Stimulated activated CD4-positive, alpha-beta T cell treated with anti-CD3 and anti-CD28 coated beads, Interleukin-12 subunit alpha, Interleukin-12 subunit beta, amount 100 ng/mL, for 48 hours (primary cell): ENCODE measurements around the gene UBE2V1.
A peak's percentile ranks its signal among the peaks of the same experiment; 100 is the strongest.
"Not testable (repeated sequence)": the region's sequence is repeated elsewhere in the genome, so short reads cannot be mapped to it uniquely, and the experiment has no call there.

Source experiments
- DNase-seq, 3 donors: peaks; one replicate each; pipeline ENCODE4 v3.0.0-alpha.2; 2020; ENCODE audit warnings: low read depth in 2 of 3, low spot score in 1 of 3

The UBE2V1 gene

DNA sequence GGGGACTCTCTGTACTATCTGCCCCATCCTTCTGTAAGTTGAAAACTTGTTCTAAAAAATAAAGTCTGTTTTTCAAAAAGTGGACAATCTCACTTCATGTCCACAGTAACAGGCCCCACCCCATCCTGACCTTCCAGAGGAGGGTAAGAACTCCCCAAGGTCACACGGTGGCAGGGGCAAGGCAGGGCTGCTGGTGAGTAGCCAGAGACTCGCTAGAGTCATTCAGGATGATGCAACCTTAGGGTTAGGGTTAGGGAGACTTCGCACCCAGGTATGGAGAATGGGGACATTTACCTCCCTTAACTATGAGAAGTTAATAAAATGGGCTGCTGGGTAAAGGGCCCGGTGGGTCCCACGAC lies 25.1 kb upstream of the UBE2V1 start:
- no peak for DNase-seq

DNA sequence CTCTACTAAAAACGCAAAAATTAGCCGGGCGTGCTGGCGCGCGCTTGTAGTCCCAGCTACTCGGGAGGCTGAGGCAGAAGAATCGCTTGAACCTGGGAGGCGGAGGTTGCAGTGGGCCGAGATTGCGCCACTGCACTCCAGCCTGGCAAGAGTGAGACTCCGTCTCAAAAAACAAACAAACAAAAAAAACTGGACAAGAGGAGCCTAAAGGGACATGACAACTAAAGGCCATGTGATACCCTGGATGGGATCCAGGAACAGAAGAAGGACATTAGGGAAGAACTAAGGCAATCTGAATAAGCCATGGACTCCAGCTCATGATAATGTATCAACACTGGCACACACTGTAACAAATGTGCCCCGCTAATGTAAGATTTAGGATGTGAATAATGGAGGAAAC lies 24.8 kb upstream of the UBE2V1 start:
- DNase-seq = not testable (repeated sequence)

DNA sequence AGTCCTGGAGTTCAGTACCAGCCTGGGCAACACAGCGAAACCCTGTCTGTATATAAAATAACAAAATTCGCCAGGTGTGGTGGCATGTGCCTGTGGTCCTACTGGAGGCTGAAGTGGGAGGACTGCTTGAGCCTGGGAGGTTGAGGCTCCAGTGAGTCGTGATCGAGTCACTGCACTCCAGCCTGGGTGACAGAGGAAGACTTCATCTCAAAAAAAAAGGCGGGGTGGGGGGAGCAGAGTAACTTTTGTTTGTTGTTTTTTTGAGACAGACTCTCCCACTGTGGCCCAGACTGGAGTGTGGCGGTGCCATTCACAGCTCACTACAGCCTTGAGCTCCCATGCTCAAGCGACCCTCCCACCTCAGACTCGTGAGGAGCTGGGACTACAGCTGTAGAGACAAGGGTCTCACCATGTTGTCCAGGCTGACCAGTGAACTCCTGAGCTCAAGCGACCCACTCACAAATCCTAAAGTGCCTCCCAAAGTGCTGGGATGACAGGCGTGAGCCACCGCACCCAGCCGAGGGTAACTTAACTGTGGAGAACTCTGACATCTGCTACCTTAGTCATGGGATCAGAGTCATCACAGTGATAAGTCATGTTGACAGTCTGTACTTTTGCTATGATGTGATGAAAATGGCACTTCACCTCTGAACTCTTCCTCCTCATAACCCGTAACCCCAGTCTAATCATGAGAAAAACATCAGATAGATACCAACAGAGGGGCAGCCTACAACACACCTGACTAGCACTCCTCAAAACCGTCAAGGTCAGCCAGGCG lies 24.1 kb upstream of the UBE2V1 start:
- DNase-seq = no peak

DNA sequence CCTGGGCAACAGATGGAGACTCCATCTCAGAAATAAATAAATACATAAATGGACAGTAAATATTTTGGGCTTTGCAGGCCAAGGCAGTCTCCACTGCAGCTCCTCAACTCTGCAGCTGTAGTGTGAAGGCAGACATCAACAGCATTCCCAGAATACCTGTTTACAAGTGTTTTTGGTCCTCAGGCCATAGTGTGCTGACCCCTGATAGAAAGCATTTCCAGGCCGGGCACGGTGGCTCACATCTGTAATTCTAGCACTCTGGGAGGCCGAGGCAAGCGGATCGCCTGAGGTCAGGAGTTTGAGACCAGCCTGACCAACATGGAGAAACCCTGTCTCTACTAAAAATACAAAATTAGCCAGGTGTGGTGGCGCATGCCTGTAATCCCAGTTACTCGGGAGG lies 22.2 kb upstream of the UBE2V1 start:
- not testable (repeated sequence) for DNase-seq

DNA sequence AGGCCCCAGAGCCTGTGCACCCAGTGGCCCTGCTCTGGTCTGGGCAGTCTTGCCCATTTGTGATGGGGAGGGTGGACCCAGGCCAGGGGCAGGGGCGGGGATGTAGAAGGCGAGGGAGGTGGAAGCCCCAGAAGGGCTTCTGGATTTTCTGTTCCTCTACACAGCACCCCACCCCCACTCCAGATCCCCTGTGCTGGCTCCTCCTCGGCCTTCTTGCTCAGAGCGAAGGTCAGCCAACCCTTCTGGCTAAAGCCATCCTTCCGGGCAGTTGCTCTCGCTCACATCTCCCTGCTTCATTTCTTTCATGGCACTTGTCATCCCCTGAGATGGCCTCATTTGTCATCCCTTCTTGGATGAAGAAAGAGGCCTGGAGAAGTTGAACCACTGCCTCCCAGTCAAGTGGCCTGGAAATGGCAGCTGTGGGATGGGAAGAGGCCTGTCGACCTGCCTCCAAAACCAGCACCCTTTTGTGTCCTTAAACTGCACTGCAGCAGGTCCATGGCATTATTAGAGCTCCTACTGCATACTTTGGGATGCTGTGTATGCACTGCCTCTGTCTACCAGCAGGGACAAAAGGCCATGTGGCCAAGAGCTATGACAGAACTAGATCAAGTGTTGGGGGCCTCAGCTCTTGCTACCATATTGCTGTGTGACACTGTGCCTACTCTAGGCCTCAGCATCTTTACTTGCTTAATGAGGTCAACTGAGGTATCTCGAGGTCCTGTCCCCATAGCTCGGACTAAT lies 20.7 kb upstream of the UBE2V1 start:
- DNase-seq = no peak

DNA sequence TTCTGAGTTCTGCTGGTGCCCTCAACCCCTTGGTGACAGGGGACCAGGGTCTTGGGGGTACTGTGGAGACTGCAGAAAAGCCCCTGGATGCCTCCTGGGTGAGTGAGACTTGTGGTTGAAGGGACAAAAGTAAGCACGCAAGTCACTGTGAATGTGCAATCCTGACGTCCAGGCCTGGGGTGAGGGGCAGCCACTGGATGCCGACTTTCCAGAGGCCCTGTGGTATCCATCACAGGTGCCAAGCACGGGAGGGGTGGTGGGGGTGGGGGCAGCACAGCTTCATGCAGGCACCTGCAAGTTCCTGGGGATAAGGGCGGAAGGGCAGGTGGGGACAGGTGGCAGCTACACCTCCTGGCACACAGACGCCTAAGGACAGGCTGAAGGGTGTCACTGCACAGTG lies 20.1 kb upstream of the UBE2V1 start:
- no peak for DNase-seq

DNA sequence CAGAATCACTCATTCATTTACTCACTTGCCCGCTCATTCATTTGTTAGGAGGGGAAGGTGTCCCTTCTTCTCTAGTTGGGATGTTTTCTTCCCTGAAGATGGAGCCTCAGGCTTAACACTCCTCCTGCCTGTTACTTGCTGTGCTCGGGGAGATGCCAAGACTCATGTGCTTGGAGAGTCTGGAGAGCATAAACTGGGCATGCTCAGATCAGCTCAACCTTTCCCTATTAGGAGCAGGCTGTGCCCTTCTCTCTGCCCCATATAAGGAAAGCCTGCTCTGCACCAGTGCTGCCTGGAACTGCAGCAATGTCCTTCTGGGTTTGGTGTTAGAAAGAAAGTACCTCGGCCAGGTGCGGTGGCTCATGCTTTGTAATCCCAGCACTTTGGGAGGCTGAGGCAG lies 18.0 kb upstream of the UBE2V1 start:
- no peak for DNase-seq

DNA sequence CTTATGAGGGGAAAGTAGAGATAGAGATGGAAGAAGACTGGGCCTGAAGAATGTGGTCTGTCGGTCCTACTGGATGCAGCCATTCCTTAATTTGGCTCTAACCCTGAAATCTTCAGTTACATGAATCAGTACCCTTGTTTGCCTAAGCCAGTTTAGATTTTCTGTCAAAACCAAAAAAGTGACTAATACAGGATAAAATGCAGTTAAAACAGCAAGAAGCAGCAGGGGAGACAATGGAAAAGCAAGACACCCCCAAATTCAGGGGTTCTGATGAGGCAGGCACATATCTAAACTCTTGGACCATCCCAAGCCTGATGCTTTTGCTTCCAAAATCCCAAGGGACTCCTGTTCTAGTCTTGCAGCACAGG lies 17.4 kb upstream of the UBE2V1 start:
- no peak for DNase-seq

DNA sequence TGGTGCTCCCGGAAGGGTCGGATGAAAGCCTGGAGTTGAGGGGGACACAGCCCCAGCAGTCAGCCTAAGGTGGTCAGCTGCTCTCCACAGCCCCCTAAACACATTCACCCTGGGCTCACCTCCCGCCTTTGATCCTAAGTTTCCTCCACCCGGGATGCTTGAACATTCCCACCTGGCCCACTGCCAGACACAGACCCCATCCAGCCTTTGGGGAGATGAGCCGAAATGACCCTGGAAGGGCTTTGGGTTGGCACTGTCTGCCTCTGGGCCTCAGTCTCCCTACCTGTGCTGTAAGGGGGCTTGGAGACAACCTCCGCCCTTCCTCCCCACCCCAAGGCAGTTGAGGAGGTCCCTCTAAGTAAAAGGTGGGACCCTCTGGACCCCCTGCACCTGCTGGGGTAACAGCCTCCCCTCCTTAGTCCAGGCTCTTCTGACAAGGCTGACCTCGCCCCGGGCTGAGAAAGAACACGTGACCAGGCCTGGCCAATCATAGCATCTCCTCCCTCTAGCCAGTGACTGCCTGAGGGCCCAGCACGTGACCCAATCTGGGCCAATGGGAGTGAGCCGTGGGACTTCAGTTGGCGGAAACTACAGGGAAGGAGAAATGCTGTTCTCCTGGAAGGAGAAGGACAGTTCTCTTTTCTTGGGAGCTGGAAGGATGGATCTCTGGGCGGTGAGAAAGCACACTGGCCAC lies 16.9 kb upstream of the UBE2V1 start:
- no peak for DNase-seq

DNA sequence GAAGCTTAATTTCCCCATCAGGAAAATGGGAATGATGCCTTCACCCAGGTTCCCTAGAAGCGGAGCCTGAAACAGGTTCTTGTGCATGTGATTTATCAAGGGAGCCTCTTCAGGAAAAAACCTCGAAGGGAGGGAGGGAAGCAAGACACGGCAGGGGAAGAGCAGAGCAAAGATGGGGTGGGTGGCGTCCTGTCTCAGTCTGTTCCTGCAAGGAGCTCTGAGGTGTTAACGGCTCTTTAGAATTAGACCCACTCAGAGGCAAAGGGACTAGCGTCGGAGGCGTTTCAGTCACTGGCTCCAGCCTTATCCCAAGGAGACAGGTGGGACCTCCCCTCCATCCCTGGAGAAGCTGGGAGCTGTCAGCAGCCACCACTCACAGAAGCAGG lies 15.6 kb upstream of the UBE2V1 start:
- no peak for DNase-seq

DNA sequence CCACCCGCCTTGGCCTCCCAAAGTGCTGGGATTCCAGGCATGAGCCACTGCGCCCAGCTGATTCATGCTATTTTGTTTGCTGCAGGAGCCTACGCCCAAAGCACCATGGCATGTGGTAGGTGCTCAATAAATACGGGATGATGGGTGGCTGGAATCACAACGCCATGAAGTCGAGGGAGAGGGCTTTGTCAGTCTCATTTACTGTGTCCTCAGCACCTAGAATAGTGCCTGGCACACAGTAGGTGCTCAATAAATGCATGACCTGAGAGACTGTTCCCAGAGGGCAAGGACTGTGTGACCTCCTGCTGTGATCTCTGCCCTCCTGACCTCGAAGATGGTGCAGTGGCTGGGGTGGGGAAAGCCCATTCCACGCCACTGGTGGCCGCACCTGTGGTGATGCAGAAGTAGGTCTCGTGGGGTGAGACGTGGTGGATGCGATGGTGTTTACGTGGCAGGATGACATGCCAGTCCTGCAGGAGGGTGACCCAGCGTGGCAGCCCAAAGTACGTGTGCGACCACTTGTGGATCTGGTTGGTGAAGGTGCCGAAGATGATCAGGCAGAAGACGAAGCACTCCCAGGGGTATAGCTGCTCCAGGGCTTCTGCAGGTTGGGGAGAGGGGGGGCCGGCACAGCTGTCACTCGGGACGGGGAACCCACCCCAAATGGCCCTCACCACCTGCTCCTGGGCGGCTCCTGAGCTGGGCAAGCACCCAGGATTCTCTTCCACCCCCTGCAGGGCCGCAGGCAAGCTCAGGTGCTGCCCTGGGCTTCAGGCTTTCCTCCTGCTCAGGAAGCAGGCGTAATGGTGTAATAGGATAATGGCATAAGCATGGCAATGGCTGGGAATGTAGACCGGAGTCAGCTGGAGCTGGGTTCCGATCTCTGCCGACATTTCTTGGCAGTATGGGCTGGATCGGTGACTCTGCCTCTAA lies 14.9 kb upstream of the UBE2V1 start:
- no peak for DNase-seq

DNA sequence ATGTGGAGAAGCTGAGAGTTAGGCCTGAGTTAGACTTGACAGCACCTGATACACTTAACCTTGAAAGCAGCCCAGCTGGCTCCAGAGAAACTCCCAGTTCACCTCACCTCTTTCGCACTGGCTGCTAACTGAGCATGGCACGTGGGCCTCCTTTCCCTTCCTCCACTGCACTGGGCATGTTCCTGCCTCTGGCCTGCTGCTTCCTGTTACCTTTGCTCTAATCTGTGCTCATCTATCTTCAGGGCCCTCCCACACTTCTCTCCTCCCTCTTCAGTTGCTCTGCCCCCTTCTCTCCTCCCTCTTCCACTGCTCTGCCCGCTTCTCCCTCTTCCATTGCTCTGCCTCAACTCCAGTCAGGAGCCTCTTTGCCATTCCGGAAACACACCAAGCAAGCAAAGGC lies 13.7 kb upstream of the UBE2V1 start:
- no peak for DNase-seq

DNA sequence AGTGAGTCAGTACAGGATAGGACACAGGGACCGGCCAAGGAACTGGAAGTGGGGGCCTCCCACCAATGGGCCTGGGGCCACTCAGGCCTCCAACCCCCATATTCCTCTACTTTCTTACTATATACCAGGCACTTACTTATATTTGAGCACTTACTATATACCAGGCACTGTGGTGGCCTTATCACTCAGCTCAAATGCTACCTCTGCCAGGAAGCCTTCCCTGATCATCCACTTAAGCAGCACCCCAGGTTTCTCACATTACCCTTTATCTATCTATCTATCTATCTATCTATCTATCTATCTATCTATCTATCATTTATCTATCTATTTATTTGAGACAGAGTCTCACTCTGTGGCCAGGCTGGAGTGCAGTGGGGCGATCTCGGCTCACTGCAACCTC lies 12.3 kb upstream of the UBE2V1 start:
- no peak for DNase-seq

DNA sequence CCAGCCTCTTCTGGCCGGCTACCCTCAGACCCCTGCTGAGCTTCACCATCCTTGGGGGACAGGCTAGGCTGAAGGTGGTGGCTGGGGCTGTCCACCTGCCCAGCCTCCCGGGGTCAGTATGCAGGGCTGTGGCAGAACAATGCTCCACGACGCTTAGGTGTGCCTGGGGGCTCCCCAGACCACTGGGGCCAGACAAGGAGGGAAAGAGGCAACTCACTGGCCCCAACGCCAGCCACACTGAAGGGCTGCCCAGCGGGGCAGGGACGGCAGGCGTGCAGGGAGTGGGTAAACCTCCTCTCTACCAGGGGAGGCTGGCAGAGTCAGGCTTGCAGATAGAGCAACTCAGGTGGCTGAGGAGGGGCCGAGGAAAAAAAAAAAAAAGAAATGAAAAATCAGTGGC lies 11.5 kb upstream of the UBE2V1 start:
- no peak for DNase-seq

DNA sequence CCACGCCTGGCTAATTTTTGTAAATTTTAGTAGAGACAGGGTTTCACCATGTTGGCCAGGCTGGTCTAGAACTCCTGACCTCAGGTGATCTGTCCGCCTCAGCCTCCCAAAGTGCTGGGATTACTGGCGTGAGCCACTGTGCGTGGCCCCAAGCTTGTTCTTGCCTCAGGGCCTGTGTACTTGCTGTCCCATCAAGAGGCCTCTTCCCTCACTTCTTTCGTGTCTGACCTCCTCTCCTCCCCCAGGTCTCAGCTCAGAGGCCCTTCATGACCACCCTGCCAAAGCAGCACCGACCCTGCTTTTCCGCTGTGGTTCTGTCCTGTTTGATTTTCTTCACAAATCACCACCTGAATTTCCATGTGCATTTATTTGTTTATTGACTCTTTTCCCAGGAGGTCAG lies 10.5 kb upstream of the UBE2V1 start:
- no peak for DNase-seq

DNA sequence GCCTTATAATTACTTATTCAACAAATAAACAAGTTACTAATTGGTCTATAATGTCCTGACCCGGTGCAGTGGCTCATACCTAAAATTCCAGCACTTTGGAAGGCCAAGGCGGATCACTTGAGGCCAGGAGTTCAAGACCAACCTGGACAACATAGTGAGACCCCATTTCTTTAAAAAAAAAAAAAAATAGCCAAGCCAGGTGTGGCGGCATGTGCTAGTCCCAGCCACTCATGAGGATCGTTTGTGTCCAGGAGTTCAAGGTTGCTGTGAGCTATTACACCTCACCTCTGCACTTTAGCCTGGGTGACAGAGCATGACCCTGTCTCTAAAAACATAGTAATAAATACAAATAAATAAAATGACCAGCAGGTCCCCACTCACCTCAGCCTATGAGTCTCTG lies 9.8 kb upstream of the UBE2V1 start:
- no peak for DNase-seq

DNA sequence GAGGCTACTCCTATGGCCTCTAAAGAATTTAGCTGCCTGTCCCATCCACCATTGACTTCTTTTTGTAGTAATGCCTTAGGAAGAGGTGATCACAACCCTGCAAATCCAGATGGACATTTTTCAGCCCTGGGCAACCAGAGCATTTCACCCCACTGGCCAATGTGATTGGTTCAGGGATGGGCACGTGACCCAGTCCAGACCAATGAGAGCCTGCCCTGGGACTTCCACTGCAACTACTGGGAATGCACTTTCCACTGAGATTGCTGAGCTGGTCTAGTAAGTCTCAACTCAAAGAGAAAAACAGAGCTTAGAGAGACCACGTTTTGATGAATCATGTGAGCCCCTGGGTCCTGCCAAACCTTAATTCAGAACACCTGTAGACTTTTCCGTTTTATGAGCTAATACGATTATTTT lies 8.9 kb upstream of the UBE2V1 start:
- DNase-seq = no peak

DNA sequence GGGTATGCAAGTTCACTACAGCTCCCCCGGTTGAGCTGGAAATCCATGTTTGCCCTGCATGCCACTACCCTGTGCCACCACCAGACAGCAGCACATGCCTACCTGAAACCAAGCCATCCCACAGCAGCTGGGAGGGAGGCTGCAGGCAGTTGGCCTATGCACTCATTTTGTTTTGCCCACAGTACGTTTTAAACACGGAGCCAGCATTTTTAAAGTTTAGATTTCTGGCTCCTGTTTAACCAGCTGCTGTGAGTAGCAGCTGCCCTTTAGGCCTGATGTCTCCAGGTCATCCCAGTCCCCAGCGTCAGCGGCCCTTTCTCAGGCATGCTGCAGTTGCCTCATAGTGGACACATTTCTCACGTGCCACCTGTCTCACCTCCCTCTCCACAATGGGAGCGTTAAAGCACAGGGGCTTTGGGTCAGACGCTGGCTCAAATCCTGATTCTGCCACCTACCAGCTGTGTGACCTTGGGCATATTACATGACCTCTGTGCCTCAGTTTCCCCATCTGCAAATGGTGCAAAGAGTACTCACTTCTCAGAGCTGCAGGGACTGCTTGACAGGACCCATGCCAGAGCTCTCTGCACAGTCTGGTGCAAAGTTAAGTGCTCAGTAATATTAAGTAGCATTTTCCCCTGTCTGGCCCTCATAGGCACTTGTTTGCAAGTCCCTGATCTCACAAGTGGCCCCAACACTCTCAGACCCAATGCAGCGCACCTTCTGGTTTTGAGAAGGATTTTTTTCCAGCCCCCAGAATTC lies 8.2 kb upstream of the UBE2V1 start:
- peak in 2 of 3 donors; percentile 27 to 33 for DNase-seq

DNA sequence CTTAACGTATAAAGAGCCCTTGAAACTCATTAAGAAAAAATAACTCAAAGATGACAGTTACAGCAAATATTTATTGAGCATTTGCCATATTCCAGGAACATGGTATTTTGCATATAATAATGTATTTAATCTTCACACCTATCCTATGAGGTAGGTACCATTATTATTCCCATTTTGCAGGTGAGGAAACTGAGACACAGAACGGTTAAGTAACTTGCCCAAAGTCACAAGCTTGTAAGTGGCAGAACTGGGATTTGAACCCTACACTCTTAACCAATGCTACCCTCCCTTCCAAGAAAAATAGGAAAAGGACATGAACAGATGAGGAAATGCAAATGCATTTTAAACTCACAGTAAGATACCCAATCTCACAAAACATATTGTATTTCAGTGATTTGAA lies 5.3 kb upstream of the UBE2V1 start:
- no peak for DNase-seq

DNA sequence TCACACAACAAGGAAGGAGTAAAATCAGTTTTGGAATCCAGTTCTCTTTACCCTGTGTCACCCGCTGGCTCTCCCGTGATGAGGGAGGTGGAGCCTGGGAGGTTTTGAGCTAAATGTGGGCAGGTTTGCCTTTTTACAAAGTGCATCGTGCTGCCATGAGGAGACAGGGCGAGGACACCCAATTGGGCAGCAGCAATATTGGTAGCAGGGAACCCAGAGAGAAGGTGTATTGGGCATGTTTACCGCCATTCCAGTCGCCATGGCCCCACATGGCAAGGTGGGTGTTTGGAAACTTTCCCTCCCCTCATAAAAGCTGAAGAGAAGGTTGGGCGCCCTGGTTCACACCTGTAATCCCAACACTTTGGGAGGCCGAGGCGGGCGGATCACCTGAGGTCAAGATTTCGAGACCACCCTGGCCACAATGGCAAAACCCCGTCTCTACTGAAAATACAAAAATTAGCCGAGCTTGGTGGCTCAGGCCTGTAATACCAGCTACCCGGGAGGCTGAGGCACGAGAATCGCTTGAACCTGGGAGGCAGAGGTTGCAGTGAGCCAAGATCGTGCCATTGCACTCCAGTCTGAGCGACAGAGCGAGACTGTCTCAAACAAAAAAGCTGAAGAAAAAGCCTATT lies 3.5 kb upstream of the UBE2V1 start:
- DNase-seq = no peak
